Measurements from ENCODE around the gene BLTP3A.

BLTP3A gene

GRCh38 chr6:34836451-34836850 lies 44.6 kb downstream of the BLTP3A start:
- no peak for DNase-seq

DNA sequence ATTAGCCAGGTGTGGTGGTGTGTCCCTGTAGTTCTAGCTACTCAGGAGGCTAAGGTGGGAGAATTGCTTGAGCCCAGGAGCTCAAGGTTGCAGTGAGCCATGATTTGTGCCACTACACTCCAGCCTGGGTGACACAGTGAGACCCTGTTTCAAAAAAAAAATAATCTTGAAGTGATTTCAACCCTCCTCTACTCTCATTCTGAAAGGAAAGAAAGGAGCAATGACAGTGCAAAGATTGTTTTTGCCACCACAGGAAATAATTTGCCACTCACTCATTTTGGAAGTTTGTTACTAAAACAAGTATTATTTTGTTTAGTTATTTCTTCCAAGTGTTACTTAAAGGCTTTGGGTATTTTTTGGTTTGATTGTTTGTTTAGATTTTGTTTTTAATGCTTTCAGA lies 45.6 kb downstream of the BLTP3A start:
- DNase-seq, result no peak

DNA sequence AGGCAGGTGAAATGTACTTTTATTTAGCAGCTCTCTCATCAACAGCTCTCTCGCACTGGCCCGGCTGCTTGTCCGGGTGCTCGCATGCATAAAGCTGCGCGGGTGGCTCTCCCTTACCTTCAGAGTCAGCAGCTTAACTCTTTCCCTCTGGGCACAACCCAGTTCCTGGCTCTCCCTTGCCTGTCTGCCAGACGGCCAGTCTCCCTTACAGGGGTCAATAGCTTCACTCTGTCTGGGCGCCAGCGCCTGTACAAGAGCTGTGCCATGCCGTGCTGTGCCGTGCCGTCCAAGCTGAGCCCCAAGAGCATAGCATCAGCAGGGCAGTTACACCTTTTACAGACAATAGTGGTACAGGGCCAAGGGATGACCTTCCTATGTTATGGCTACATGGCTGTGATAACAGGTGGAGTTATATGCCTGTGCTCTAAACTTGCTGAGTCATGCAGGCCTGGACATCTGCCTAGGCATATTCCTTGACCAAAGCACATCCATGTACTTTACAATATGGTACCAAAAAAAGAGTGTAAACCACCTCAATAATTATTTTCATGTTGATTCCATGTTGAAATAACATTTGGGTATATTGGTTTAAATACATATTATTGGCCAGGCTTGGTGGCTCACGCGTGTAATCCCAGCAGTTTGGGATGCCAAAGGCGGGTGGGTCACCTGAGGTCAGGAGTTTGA lies 47.9 kb downstream of the BLTP3A start:
- DNase-seq, result no peak
